ENCODE data around the gene SLC7A10.
A peak's percentile ranks its signal among the peaks of the same experiment; 100 is the strongest.

Gene SLC7A10

DNA sequence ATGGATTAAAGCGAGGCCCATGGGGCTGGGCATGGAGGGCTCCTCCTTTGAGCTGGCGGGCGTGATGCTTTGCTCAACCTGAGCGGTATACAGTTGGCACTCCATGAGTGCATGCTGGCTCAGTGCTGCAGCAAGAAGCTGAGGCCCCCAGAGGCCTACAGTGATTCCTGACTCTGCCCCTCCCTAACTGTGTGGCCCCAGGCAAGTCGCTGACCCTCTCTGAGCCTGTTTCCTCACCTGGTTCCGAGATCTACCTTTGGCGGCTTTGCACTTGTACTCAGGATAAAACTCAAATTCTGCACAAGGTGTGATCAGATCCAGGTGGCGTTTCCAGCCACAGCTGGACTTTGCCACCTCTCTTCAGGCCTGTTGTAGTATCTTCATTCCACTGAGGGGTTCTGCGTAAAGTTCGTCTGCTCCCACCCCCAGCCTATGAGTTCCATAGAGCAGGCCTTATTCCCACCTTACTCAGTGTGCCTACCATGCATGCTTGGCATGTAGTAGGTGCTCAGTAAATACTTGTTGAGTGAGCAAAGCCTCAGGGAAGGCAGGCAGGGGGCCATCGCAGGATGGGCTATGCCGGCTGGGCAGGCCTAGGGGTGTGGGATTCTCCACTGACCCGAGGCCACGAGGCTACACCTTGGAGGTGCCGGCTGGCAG lies 23.6 kb downstream of the SLC7A10 start:
- H3K9ac ChIP-seq (ENCODE audit: low read depth, low read length), result no peak overlapping the region
- H3K4me1 ChIP-seq (ENCODE audit: control insufficient read depth, insufficient read depth, low read length), result no peaks in the 10 kb centered on the region
- H3K9me3 ChIP-seq (ENCODE audit: control insufficient read depth, insufficient read depth, low read length), result no peaks in the 10 kb centered on the region
- H3K27me3 ChIP-seq (ENCODE audit: control insufficient read depth, insufficient read depth, low read length), result no peaks in the 10 kb centered on the region
- peaks cover 23% of the 10 kb centered on the region for H3K36me3 ChIP-seq (ENCODE audit: control insufficient read depth, insufficient read depth, low read length)
- H3K4me3 ChIP-seq (ENCODE audit: low read depth, low read length), result no peak overlapping the region

- peaks cover 20% of the 10 kb centered on the region for H3K36me3 ChIP-seq (ENCODE audit: control insufficient read depth, insufficient read depth, low read length)
- no peak overlapping the region for H3K4me3 ChIP-seq (ENCODE audit: low read depth, low read length)
- no peak overlapping the region for H3K9ac ChIP-seq (ENCODE audit: low read depth, low read length)
- H3K27me3 ChIP-seq (ENCODE audit: control insufficient read depth, insufficient read depth, low read length), result no peaks in the 10 kb centered on the region
- H3K9me3 ChIP-seq (ENCODE audit: control insufficient read depth, insufficient read depth, low read length), result no peaks in the 10 kb centered on the region
- no peaks in the 10 kb centered on the region for H3K4me1 ChIP-seq (ENCODE audit: control insufficient read depth, insufficient read depth, low read length)
These were observed 24.2 kb downstream of the SLC7A10 start for GRCh38 chr19:33201473-33201872.

DNA sequence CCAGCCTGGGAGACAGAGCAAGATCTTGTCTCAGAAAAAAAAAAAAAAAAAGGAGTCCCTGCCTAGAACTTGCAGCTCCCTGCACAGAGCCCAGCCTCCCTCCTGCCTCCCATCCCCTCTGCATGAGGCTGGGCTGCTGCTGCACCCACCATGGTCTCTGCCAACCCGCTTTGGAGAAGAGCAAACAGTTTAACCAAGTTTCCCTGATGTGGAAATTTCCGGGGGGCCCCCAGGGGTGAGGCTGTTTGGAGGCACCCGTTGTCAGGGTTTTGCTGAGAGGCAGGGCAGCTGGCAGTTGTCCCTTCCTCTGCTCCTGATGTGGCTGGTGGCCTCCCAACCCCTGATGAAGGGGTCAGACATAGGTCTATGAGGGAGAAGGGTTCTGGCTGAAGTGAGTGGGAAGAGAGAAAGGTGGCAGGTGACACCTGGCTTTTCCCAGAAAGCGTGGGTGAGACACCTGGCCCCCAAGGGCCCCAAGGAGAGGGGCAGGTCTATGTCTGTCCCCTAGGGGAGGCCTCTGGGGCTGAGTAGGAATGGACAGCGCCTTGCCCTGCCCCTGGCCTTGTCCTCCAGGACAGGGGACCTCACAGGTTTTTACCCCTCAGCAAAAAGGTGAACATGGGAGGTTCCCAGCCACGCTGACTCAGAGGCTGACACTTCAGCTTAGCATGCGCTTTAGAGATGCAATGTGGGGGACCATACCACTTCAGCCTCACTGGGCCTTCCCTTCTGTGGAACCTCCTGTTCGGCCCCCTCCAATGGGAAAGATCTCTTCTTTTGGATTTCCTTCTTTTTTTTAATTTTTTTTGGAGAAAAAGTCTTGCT lies 26.0 kb downstream of the SLC7A10 start:
- Histone ChIP-seq H3K36me3 (ENCODE audit: control insufficient read depth, insufficient read depth, low read length) (peaks cover 5% of the 10 kb centered on the region), H3K27me3 (ENCODE audit: control insufficient read depth, insufficient read depth, low read length) (no peaks in the 10 kb centered on the region), H3K4me3 (ENCODE audit: low read depth, low read length) (no peak overlapping the region), H3K9me3 (ENCODE audit: control insufficient read depth, insufficient read depth, low read length) (no peaks in the 10 kb centered on the region), H3K9ac (ENCODE audit: low read depth, low read length) (no peak overlapping the region), H3K4me1 (ENCODE audit: control insufficient read depth, insufficient read depth, low read length) (no peaks in the 10 kb centered on the region)

DNA sequence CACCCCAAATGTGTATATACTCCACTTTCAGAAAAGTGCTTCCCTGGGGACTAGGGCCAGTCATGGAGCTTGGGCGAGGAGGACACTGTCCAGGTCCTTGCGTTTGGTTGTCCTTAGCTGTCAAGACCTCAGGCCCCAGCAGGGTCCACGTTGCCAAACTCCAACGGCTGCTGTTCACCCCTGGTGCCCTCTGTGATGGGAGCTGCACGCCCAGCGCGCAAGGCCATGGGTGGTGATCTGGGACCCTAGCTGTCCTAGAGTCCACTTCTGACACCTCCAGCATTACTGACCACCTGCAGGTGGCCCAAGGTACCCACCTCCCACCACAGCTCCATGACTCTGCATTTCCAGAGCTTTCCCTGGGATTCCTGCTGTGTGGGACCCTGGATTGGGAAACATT lies 27.5 kb downstream of the SLC7A10 start:
- H3K4me1 ChIP-seq (ENCODE audit: control insufficient read depth, insufficient read depth, low read length), result no peaks in the 10 kb centered on the region
- no peaks in the 10 kb centered on the region for H3K9me3 ChIP-seq (ENCODE audit: control insufficient read depth, insufficient read depth, low read length)
- no peak overlapping the region for H3K9ac ChIP-seq (ENCODE audit: low read depth, low read length)
- H3K27me3 ChIP-seq (ENCODE audit: control insufficient read depth, insufficient read depth, low read length), result peaks cover 6% of the 10 kb centered on the region
- no peak overlapping the region for H3K4me3 ChIP-seq (ENCODE audit: low read depth, low read length)
- H3K36me3 ChIP-seq (ENCODE audit: control insufficient read depth, insufficient read depth, low read length), result peaks cover 1% of the 10 kb centered on the region

- no peaks in the 10 kb centered on the region for H3K4me1 ChIP-seq (ENCODE audit: control insufficient read depth, insufficient read depth, low read length)
- H3K4me3 ChIP-seq (ENCODE audit: low read depth, low read length), result no peak overlapping the region
- peaks cover 12% of the 10 kb centered on the region for H3K27me3 ChIP-seq (ENCODE audit: control insufficient read depth, insufficient read depth, low read length)
- no peaks in the 10 kb centered on the region for H3K36me3 ChIP-seq (ENCODE audit: control insufficient read depth, insufficient read depth, low read length)
- no peak overlapping the region for H3K9ac ChIP-seq (ENCODE audit: low read depth, low read length)
- no peaks in the 10 kb centered on the region for H3K9me3 ChIP-seq (ENCODE audit: control insufficient read depth, insufficient read depth, low read length)
These were observed 28.1 kb downstream of the SLC7A10 start for GRCh38 chr19:33197591-33198000.

GRCh38 chr19:33196446-33197193 lies 29.0 kb downstream of the SLC7A10 start:
- Histone ChIP-seq H3K27me3 (ENCODE audit: control insufficient read depth, insufficient read depth, low read length) (peaks cover 17% of the 10 kb centered on the region), H3K36me3 (ENCODE audit: control insufficient read depth, insufficient read depth, low read length) (no peaks in the 10 kb centered on the region), H3K4me3 (ENCODE audit: low read depth, low read length) (no peak overlapping the region), H3K4me1 (ENCODE audit: control insufficient read depth, insufficient read depth, low read length) (no peaks in the 10 kb centered on the region), H3K9me3 (ENCODE audit: control insufficient read depth, insufficient read depth, low read length) (no peaks in the 10 kb centered on the region), H3K9ac (ENCODE audit: low read depth, low read length) (no peak overlapping the region)

DNA sequence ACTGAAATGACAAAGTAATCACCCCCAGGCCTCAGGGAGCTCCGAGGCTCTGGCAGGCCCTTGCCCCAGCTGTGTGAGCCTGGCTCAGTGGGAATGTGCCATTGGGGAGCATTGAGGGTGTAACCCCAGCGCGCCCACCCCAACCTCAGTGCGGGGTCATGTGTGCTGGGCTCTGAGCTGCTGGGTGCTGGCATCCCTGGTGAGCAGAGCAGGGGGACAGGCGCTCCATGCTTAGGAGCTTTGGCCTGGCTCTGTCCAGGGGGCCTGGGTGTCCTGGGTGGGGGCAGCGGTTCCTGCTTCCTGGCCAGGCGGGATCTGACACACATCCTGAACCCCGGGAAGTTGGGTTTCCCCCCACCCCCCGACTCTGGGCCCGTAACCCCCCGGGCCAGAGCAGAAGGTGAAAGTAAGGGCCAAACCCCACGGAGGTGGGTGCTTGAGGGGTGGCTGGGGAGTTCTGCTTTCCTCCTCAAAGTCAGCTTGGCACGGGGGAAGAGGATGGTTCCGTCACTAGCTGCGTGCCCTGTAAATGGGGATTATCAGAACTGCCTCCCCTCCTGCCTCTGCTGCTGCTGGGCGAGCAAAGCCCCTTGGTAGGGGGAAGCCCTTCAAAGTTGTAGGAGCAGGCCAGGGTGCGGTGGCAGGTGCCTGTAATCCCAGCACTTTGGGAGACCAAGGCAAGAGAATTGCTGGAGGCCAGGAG lies 29.9 kb downstream of the SLC7A10 start:
- H3K36me3 ChIP-seq (ENCODE audit: control insufficient read depth, insufficient read depth, low read length), result no peaks in the 10 kb centered on the region
- peak overlapping the region; percentile 33 for H3K4me3 ChIP-seq (ENCODE audit: low read depth, low read length)
- no peaks in the 10 kb centered on the region for H3K4me1 ChIP-seq (ENCODE audit: control insufficient read depth, insufficient read depth, low read length)
- H3K27me3 ChIP-seq (ENCODE audit: control insufficient read depth, insufficient read depth, low read length), result peaks cover 17% of the 10 kb centered on the region
- H3K9me3 ChIP-seq (ENCODE audit: control insufficient read depth, insufficient read depth, low read length), result no peaks in the 10 kb centered on the region
- no peak overlapping the region for H3K9ac ChIP-seq (ENCODE audit: low read depth, low read length)

GRCh38 chr19:33194886-33195644 lies 30.6 kb downstream of the SLC7A10 start:
- peak overlapping the region; percentile 26 for H3K9ac ChIP-seq (ENCODE audit: low read depth, low read length)
- H3K36me3 ChIP-seq (ENCODE audit: control insufficient read depth, insufficient read depth, low read length), result no peaks in the 10 kb centered on the region
- H3K4me1 ChIP-seq (ENCODE audit: control insufficient read depth, insufficient read depth, low read length), result no peaks in the 10 kb centered on the region
- H3K27me3 ChIP-seq (ENCODE audit: control insufficient read depth, insufficient read depth, low read length), result peaks cover 17% of the 10 kb centered on the region
- H3K4me3 ChIP-seq (ENCODE audit: low read depth, low read length), result peak overlapping the region; percentile 33
- no peaks in the 10 kb centered on the region for H3K9me3 ChIP-seq (ENCODE audit: control insufficient read depth, insufficient read depth, low read length)

DNA sequence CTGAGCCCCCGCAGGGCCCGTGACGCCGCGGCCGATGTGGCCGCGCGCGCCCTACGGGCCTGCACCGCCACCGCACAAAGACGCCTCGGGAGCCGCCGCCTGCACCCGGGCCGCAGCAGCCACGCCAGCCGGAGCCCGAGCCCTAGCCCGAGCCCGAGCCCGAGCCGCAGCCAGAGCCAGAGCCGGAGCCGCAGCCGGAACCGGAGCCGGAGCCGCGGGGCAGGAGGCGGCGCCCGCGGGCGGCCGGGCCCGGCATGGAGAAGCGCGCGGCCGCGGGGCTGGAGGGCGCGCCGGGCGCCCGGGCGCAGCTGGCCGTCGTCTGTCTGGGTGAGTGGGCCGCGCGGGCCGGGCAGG lies 31.1 kb downstream of the SLC7A10 start:
- Histone ChIP-seq H3K27me3 (ENCODE audit: control insufficient read depth, insufficient read depth, low read length) (peaks cover 17% of the 10 kb centered on the region), H3K36me3 (ENCODE audit: control insufficient read depth, insufficient read depth, low read length) (no peaks in the 10 kb centered on the region), H3K9me3 (ENCODE audit: control insufficient read depth, insufficient read depth, low read length) (no peaks in the 10 kb centered on the region), H3K4me1 (ENCODE audit: control insufficient read depth, insufficient read depth, low read length) (no peaks in the 10 kb centered on the region), H3K4me3 (ENCODE audit: low read depth, low read length) (peak overlapping the region; percentile 33), H3K9ac (ENCODE audit: low read depth, low read length) (no peak overlapping the region)

DNA sequence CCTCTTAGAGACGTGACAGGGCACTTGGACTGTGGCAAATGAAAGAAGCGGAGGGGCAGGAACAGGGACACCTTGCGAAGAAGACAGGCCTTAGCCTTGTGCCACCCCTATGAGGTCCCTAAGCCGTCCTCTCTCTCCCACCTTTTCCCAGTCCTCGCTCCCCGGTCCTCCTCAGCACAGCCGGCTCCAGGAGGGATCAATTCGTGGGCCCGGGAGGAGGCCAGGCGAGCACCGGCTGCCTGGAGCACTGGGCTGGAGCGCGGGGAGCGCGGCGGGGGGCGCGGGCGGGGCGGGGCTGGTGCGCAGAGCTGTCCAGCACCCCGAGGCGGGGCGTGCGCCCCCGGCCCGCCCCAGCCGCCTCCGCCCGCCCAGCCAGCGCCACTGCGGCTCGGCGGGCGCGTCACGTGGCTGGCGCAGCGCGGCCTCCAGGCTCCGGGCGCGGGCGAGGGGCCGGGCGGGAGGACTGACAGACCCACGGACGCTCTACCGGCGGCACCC lies 31.7 kb downstream of the SLC7A10 start, which contains the start of gene LRP3:
Gene LRP3 (plus strand): TSS at position 466 of the 498 bp plus-strand sequence. CDS start 456 bp downstream, outside the sequence.
- Histone ChIP-seq H3K4me1 (ENCODE audit: control insufficient read depth, insufficient read depth, low read length) (no peaks in the 10 kb centered on the region), H3K36me3 (ENCODE audit: control insufficient read depth, insufficient read depth, low read length) (no peaks in the 10 kb centered on the region), H3K27me3 (ENCODE audit: control insufficient read depth, insufficient read depth, low read length) (peaks cover 17% of the 10 kb centered on the region), H3K9me3 (ENCODE audit: control insufficient read depth, insufficient read depth, low read length) (no peaks in the 10 kb centered on the region), H3K4me3 (ENCODE audit: low read depth, low read length) (peak within 1 kb of the TSS; percentile 41), H3K9ac (ENCODE audit: low read depth, low read length) (peak within 1 kb of the TSS; percentile 26)

All from iPS-15b (cell line).